Caco-2 (cell line): Measurements from ENCODE around the gene ZNF497. TPM values are rescaled to one million over a fixed set of nuclear protein-coding genes. Genes with fewer than 3 reads are reported as not detected.

Experiments used
- microRNA-seq: library from miRNA; unstranded; fragments of <30 nt; microRNA quantifications from one replicate; pipeline ENCODE4 v1.2.0, GENCODE V29; 2022
- total RNA-seq: library from RNA; stranded (reverse); gene quantifications from 2 replicates; pipeline ENCODE4 v1.2.3, GENCODE V29; 2022

The ZNF497 gene
- total RNA-seq, 1 experiment from 2014 or later = 1.7 TPM

Small RNAs within 50 kb of the gene (microRNA-seq; reads per million reads assigned to microRNA genes)
- gene MIR4754 (0.93 reads per million), gene MIR6806 (not detected)

Other genes with a start within 250 kb of the ZNF497 start
- gene ZNF329, start 212.0 kb downstream of the ZNF497 start, total RNA-seq = 4.4 and 5.4 TPM in 2 replicates
- gene ZNF274, start 179.7 kb downstream of the ZNF497 start, total RNA-seq = 19.9 and 21.6 TPM in 2 replicates
- gene ZNF544, start 133.8 kb downstream of the ZNF497 start, total RNA-seq = 48.7 and 53.8 TPM in 2 replicates
- gene ZNF8, start 83.8 kb downstream of the ZNF497 start, total RNA-seq = 8.4 and 8.5 TPM in 2 replicates
- 61.3 and 66.1 TPM in 2 replicates for gene ERVK3-1, start 57.4 kb downstream of the ZNF497 start, total RNA-seq
- gene ZSCAN22, start 35.8 kb downstream of the ZNF497 start, total RNA-seq = 4.0 and 4.3 TPM in 2 replicates
- gene A1BG, start 9.3 kb downstream of the ZNF497 start, total RNA-seq = 1.6 and 2.8 TPM in 2 replicates
- gene ZNF837, start 18.3 kb upstream of the ZNF497 start, total RNA-seq = 2.2 and 2.3 TPM in 2 replicates
- 1,436 and 1,611 TPM in 2 replicates for gene RPS5, start 24.5 kb upstream of the ZNF497 start, total RNA-seq
- gene RNF225, start 32.9 kb upstream of the ZNF497 start, total RNA-seq = 0.73 and 1.3 TPM in 2 replicates
- gene ZNF584, start 45.9 kb upstream of the ZNF497 start, total RNA-seq = 4.9 and 5.7 TPM in 2 replicates
- not detected in 2 replicates for gene ZNF132, start 77.4 kb upstream of the ZNF497 start, total RNA-seq
- 4.6 and 6.8 TPM in 2 replicates for gene ZNF324B, start 88.9 kb upstream of the ZNF497 start, total RNA-seq
- 9.8 and 10.6 TPM in 2 replicates for gene ZNF324, start 104.3 kb upstream of the ZNF497 start, total RNA-seq
- 8.6 and 9.7 TPM in 2 replicates for gene ZNF446, start 113.6 kb upstream of the ZNF497 start, total RNA-seq
- 10.3 and 12.5 TPM in 2 replicates for gene SLC27A5, start 149.2 kb upstream of the ZNF497 start, total RNA-seq
- 14.6 and 14.8 TPM in 2 replicates for gene ZBTB45, start 157.1 kb upstream of the ZNF497 start, total RNA-seq
- gene TRIM28, start 181.3 kb upstream of the ZNF497 start, total RNA-seq = 837 and 863 TPM in 2 replicates
- gene CHMP2A, start 192.4 kb upstream of the ZNF497 start, total RNA-seq = 110 and 112 TPM in 2 replicates
- gene UBE2M, start 195.9 kb upstream of the ZNF497 start, total RNA-seq = 133 and 139 TPM in 2 replicates
- 20.4 and 25.6 TPM in 2 replicates for gene MZF1, start 210.6 kb upstream of the ZNF497 start, total RNA-seq